Hindlimb muscle (tissue), 1 donor: ENCODE data around the gene GARIN5A. TPM values are rescaled to one million over a fixed set of nuclear protein-coding genes. Genes with fewer than 3 reads are reported as not detected.

Experiments
- polyA plus RNA-seq: library from polyadenylated mRNA; unstranded; fragments of 120-200 nt; gene quantifications from one replicate; pipeline ENCODE4 v1.2.1, GENCODE V29; 2013; ENCODE audit not compliant: insufficient read length

The GARIN5A gene
- polyA plus RNA-seq, 1 donor: 6.8 TPM

Other genes with a start within 250 kb of the GARIN5A start
- 1.1 TPM for gene KCNC3, start 147.5 kb downstream of the GARIN5A start, polyA plus RNA-seq
- gene NAPSA, start 111.2 kb downstream of the GARIN5A start, polyA plus RNA-seq: 0.74 TPM
- gene NR1H2, start 100.4 kb downstream of the GARIN5A start, polyA plus RNA-seq: 24.5 TPM
- gene POLD1, start 92.5 kb downstream of the GARIN5A start, polyA plus RNA-seq: 19.7 TPM
- gene SPIB, start 57.9 kb downstream of the GARIN5A start, polyA plus RNA-seq: 1.3 TPM
- 287 TPM for gene MYBPC2, start 44.0 kb downstream of the GARIN5A start, polyA plus RNA-seq
- gene EMC10, start 341 bp downstream of the GARIN5A start, polyA plus RNA-seq: 95.9 TPM
- 28.5 TPM for gene JOSD2, start 34.3 kb upstream of the GARIN5A start, polyA plus RNA-seq
- gene ASPDH, start 37.1 kb upstream of the GARIN5A start, polyA plus RNA-seq: 0.62 TPM
- 9.7 TPM for gene LRRC4B, start 91.6 kb upstream of the GARIN5A start, polyA plus RNA-seq
- 0.36 TPM for gene SYT3, start 163.0 kb upstream of the GARIN5A start, polyA plus RNA-seq
- gene C19orf81, start 172.6 kb upstream of the GARIN5A start, polyA plus RNA-seq: 1.9 TPM
- gene SHANK1, start 243.0 kb upstream of the GARIN5A start, polyA plus RNA-seq: 38.7 TPM
- 21.5 TPM for gene CLEC11A, start 246.5 kb upstream of the GARIN5A start, polyA plus RNA-seq